Stimulated activated CD8-positive, alpha-beta memory T cell treated with anti-CD3 and anti-CD28 coated beads, Interleukin-2, amount 100 ng/mL, for 48 hours (primary cell): Measurements from ENCODE around the gene WDR70.
"Not testable (repeated sequence)": the region's sequence is repeated elsewhere in the genome, so short reads cannot be mapped to it uniquely, and the experiment has no call there.

Source experiments
- DNase-seq, 2 donors: peaks; one replicate each; pipeline ENCODE4 v3.0.0-alpha.2; 2020; ENCODE audit warnings: low read depth in 2 of 2

Gene WDR70

GRCh38 chr5:37685211-37685610 is 306.1 kb downstream of the WDR70 start:
- DNase-seq, result no peak

- no peak for DNase-seq
These were observed 306.7 kb downstream of the WDR70 start for GRCh38 chr5:37685816-37686215.

- not testable (repeated sequence) for DNase-seq
These were observed 309.8 kb downstream of the WDR70 start for GRCh38 chr5:37688925-37689324.

GRCh38 chr5:37694333-37694732 is 315.2 kb downstream of the WDR70 start:
- DNase-seq, result not testable (repeated sequence)

GRCh38 chr5:37694867-37695266 is 315.7 kb downstream of the WDR70 start:
- DNase-seq, result no peak

GRCh38 chr5:37695647-37696046 is 316.5 kb downstream of the WDR70 start:
- DNase-seq, result no peak

- DNase-seq, result no peak
These were observed 317.3 kb downstream of the WDR70 start for GRCh38 chr5:37696190-37697021.

GRCh38 chr5:37701868-37702267 is 322.8 kb downstream of the WDR70 start:
- DNase-seq, result no peak

- DNase-seq, result no peak
These were observed 324.7 kb downstream of the WDR70 start for GRCh38 chr5:37703841-37704241.

- DNase-seq, result no peak
These were observed 325.3 kb downstream of the WDR70 start for GRCh38 chr5:37704406-37704805.

GRCh38 chr5:37709020-37709419 is 329.9 kb downstream of the WDR70 start:
- DNase-seq, result no peak

- DNase-seq, result no peak
These were observed 331.8 kb downstream of the WDR70 start for GRCh38 chr5:37710965-37711364.

GRCh38 chr5:37712750-37713149 is 333.6 kb downstream of the WDR70 start:
- no peak for DNase-seq

GRCh38 chr5:37714756-37715155 is 335.6 kb downstream of the WDR70 start:
- DNase-seq, result no peak

- DNase-seq, result no peak
These were observed 336.2 kb downstream of the WDR70 start for GRCh38 chr5:37715361-37715760.

GRCh38 chr5:37715992-37716391 is 336.9 kb downstream of the WDR70 start:
- no peak for DNase-seq

- DNase-seq, result no peak
These were observed 337.3 kb downstream of the WDR70 start for GRCh38 chr5:37716405-37716804.

- DNase-seq, result no peak
These were observed 338.1 kb downstream of the WDR70 start for GRCh38 chr5:37717276-37717612.

- DNase-seq, result no peak
These were observed 338.7 kb downstream of the WDR70 start for GRCh38 chr5:37717613-37718431.

GRCh38 chr5:37720550-37720952 is 341.4 kb downstream of the WDR70 start:
- no peak for DNase-seq

- DNase-seq, result peak in 1 of 2 donors; percentile 16
These were observed 342.3 kb downstream of the WDR70 start for GRCh38 chr5:37721447-37721871.

- DNase-seq, result peak in 1 of 2 donors; percentile 15
These were observed 343.4 kb downstream of the WDR70 start for GRCh38 chr5:37722236-37723161.
